HG02943 (cell line): Measurements from ENCODE around the gene SPA17.

Experiments used
- ATAC-seq: cut with Tn5 transposase; IDR thresholded peaks from one replicate; pipeline ENCODE4 v1.9.1; 2021; ENCODE audit warnings: mild to moderate bottlenecking, low read depth, moderate library complexity; ENCODE audit not compliant: unreplicated experiment

Gene SPA17

DNA sequence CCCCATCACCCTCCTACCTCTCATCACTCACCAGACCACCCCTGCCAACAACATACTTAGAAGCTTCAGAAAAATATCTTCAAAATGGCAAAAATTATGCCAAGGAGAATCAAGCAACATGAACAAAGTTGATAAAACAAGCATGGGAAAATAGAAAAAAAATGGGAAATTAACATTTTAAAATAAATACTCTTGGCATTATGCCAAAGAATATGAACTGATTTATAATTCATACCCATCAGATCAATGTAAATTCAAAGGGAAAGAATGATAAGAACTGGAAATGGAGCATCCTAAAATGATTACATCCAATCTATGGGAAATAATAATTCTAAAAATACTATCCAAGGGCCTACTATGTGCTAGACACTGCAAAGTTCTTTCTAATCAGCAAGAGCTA lies 12.2 kb upstream of the SPA17 start:
- no peak for ATAC-seq

DNA sequence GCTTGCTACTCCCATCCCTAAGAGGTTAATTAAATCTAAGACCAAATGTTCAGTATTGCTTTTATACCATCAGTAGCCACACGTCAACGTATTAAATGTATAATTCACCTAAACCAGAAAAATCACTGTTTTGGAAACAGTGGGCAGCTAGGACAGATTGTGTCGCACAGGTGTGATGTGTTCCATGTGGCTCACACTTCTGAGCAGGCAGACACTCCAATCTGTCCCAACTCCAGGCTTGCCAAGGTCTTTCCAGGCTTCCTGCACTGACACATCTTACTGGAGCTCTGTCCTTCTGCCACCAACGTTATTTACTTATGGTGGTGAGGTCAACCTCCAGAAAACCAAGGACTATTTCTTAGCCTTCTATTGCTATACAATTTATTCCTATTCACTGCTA lies 11.6 kb upstream of the SPA17 start:
- no peak for ATAC-seq

DNA sequence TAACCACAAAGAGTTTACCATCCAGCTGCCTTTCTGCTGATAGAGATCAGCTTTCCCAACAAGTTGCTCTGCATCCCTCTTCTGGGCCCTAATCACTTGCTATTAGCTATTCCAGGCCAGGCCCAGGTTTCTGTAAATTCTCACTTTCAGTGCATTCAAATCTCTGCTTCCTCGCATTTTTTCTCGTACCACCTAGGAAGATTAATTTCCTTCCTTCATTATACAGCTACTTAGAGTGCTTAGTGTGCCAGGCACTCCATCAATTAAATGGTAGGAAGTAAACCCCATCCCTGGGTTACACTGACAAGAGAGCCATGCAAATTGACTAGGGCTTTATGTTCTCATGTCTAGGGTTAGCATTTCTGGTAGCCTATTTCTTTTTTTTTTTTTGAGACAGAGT lies 9.8 kb upstream of the SPA17 start:
- no peak for ATAC-seq

GRCh38 chr11:124667601-124668000 lies 6.1 kb upstream of the SPA17 start:
- ATAC-seq = no peak

GRCh38 chr11:124669193-124669592 lies 4.5 kb upstream of the SPA17 start:
- no peak for ATAC-seq

GRCh38 chr11:124670732-124671131 lies 3.0 kb upstream of the SPA17 start:
- ATAC-seq = no peak

DNA sequence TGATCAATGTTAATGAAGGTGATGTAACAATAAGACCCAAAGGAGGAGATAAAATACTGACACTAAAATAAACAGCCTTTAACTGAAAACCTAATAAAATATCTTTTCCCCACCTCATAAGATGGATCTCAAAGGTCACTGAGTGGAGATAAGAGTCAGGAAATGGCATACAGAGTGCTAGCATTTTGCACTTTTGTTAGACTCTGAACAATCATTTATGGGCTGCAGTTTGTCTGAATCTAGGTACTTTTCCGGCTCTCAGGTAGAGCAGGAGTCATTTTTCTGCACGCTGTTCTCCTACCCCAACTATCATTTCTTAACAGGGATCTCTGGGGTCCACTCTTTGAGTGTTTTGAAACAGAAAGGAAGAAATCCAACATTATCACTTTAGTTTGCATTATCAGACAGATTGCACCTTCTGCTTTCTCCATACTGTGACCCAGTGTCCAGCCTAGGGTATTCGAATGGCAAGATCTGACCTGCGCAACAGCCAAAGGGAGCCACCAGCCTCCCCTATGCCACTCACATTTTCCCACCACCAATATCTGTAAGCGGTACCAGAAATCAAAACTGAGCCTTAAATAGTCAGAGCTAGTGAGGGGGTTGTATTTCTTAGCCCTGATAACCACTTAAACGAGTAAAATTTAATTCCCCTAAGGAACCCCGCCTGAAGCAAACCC lies 1.0 kb upstream of the SPA17 start:
- no peak for ATAC-seq

DNA sequence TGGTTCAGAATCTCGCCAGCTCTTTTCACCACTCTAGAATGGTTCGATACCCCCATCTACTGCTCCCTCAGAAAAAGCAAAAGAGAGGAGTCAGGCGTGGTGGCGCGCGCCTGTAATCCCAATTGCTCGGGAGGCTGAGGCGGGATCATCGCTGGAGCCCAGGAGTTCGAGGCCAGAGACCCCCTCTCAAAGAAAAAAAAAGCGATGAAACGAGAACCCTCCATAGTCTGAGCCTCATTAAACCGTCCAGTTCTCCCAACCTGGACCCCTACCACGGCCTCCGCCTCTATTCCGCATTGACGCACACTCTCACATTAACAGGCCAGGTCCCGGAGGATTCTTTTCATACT lies 439 bp downstream of the SPA17 start:
- ATAC-seq = no peak

GRCh38 chr11:124674571-124674970 lies 867 bp downstream of the SPA17 start:
- no peak for ATAC-seq

DNA sequence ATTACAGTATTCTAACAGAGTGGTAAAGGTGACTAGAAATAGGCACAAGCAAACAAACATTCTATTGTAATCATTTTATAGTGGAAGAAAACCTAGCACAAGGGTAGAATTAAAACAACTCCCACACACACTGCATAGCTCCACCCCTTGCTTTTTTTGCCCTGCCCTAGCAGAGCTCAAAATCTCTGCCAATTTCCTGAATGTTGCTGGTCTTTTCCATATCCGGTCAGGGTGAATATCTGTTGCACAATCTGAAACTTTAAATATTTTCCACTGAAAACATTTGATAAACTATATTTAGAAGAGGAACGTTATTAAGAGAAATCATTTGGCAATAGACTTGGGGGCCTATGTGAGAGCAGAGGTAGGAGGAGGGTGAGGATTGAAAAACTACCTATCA lies 2.7 kb downstream of the SPA17 start:
- ATAC-seq = no peak

GRCh38 chr11:124678416-124678815 lies 4.7 kb downstream of the SPA17 start:
- ATAC-seq = no peak

DNA sequence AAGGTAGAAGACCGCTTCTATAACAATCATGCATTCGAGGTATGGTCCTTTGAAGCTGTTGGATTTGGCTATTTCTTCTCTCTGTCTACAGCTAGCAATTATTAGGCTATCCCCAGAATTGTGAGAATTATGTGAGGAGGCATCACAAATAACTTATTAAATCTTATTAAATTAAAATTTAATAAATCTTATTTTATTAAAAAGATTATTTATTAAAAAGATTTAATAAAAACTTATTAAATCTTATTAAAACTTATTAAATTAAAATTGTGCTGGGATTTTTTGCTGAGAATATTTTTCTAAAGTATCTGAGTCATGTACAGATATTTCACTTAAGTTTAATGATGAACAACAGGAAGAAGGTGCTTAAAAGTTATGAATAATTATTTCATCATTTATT lies 7.7 kb downstream of the SPA17 start:
- no peak for ATAC-seq

DNA sequence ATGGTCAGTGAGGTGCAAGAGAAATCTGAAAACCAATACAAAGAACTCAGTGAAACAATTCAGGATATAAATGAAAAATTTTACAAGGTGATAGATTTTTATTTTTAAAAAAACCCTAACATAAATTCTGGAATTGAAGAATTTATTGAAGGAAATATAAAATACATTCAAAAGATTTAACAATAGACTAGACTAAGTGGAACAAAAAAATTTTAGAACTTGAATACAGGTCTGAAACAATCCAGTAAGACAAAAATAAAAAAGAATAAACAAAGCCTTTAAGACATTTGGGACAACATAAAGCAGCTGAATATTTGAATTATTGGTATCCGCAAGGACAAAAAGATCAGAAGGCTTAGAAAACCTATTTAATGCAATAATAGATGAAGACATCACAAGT lies 8.7 kb downstream of the SPA17 start:
- no peak for ATAC-seq

DNA sequence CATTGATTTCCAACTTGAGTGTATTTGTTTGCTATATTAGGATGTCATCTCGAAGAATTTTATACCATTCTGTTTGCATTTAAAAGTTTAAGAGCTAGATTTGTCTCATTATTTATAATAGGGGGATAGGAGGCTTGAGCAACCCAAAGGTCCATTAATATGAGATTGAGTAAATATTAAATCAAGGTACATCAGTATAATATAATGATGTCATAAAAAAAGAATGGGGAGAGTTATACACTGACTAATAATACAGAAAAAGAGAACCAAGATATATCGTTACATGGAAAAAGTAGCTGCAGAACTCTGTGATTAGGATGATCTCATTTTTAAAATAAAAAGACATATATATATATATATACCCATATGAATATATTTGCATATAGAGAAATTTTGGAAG lies 19.4 kb downstream of the SPA17 start:
- no peak for ATAC-seq

GRCh38 chr11:124699547-124699946 lies 25.8 kb downstream of the SPA17 start:
- no peak for ATAC-seq

- no peak for ATAC-seq
Measured at GRCh38 chr11:124700028-124700427, 26.3 kb downstream of the SPA17 start.

- ATAC-seq = no peak
Measured at GRCh38 chr11:124707829-124708228, 34.1 kb downstream of the SPA17 start.

- ATAC-seq = no peak
Measured at GRCh38 chr11:124712392-124712791, 38.7 kb downstream of the SPA17 start.

GRCh38 chr11:124716591-124716990 lies 42.9 kb downstream of the SPA17 start:
- no peak for ATAC-seq

- no peak for ATAC-seq
Measured at GRCh38 chr11:124717421-124717785, 43.7 kb downstream of the SPA17 start.

GRCh38 chr11:124717786-124718651 lies 44.3 kb downstream of the SPA17 start:
- ATAC-seq = no peak

- ATAC-seq = no peak
Measured at GRCh38 chr11:124718801-124719200, 45.1 kb downstream of the SPA17 start.
